OCI-M2 (cell line): ENCODE results near the gene NCBP1.

Source experiments
- DNase-seq: peaks from one replicate; lab custom pipeline; 2025; ENCODE audit not compliant: unreplicated experiment; lab: John Stamatoyannopoulos, UW

The NCBP1 gene

DNA sequence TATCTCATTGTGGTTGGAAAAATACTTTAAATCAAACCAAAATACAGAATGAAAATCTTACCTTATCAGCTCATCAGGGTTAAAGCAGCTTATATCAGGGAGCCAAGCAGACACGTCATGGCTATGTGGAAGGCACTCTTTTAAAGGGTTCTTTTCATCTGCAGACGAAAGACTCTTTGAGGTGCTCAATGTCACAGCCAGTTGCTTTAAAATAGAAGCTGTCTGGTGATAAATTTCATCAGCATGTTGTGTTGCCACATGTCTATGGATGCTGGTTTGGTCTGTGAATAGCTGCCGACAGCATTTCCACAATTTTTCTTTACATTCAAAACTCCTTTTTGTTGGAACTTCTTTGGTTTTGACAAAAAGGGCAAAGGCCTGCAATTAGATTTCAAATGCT lies 8.0 kb upstream of the NCBP1 start:
- no peak for DNase-seq

DNA sequence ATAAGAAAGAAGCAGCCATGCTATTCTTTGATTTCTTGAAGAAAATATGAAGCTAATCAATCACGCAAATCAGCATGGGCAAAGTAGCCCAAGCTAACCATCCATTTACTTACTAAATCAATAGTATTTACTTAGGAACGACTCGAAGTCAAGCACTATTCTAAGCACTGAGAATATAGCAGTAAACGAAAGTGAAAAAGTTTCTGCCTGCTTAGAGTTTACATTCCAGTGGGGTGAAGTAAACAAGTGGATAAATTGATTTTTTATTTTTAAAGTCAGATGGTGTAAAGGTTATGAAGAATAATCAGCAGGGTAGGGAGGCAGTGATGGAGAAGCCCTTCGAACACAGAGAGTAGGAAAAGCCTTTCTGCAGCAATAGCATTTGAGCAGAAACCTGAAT lies 6.0 kb upstream of the NCBP1 start:
- DNase-seq, result no peak

DNA sequence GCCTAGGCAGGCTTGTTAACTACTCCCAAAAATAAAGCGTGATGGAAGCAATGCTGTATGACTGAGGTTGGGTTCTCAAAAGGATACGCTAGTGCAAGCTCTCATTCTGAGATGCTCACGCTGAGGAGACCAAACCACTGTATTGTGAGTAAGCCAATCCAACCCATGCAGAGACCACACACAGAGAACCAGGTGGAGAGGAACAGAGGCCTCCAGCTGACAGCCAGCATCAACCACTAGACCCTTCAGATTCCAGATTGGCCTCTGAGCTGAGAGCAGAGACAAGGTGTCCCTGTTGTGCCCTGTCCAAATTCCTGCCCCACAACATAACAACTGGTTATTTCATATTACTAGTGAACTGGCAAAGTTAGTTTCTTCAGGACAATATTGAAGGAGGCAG lies 5.0 kb upstream of the NCBP1 start:
- no peak for DNase-seq

GRCh38 chr9:97629156-97629555 lies 4.5 kb upstream of the NCBP1 start:
- no peak for DNase-seq

GRCh38 chr9:97630591-97630990 lies 3.0 kb upstream of the NCBP1 start:
- no peak for DNase-seq

- DNase-seq, result no peak
Observed at GRCh38 chr9:97632248-97632984, 1.2 kb upstream of the NCBP1 start.

DNA sequence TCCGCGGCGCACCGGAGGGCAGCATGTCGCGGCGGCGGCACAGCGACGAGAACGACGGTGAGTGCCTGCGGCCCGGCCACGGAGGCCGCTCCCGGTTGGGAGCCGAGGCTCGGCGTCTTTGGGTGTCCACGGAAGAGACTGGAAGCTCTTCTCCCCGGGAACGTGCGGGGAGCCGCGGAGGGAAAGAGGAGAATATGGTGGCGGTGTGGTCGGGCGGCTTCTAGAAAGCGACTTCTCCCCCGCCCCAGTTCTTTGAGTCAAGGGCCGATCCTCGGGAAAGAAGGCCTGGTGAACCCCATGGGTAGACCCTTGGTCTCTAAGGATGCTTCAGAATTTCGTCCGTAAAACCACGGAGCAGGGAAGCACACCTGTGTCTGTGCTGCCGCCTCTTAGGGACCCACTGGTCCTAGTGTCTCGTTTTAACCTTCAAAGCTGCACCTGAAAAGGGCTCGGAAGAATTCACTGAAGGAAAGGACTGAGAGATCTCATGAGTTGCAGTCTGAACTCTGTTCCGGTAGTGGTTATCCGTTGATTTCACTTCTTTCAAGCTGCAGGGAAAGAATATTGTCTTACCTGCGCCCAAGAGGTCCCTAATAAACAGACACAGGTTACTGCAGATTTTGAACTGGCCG lies 354 bp downstream of the NCBP1 start:
- DNase-seq, result no peak

DNA sequence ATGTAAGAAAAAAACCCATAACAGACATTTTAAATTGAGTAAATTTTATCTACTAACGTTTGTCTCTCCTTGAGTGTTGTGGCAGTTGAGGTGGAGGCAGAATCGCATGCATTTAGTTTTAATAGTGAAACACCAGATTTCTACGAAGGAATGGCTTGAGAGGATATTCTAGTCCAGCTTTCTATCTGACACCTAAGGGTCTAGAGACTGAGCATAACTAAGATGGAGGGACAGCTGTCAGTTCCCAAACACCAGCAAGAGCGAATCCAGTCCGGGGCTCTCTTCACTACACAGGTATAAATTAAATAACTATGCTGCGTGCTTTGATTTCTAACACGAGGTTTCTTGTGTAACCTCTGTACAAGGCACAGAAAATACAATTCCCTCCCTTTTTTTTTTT lies 1.4 kb downstream of the NCBP1 start:
- no peak for DNase-seq

- DNase-seq, result no peak
Observed at GRCh38 chr9:97636903-97637302, 3.3 kb downstream of the NCBP1 start.

DNA sequence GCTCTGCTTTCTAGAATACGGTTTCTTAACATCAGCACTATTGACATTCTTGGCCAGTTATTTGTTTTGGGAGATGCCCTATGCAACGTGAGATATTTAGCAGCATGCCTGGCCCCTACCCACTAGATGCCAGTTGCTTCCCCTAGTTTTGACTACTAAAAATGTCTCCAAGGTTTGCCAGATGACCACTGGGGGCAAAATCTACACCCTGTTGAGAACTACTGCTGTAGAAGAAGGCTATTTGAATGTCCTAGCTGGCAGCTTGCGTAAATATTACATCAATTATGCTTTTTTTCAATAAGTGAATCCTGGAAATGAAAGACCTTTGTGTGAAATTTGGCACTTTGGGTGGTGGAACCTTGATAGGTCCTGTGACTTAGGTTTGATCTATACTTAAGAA lies 5.0 kb downstream of the NCBP1 start:
- DNase-seq, result no peak

- no peak for DNase-seq
Observed at GRCh38 chr9:97640325-97640724, 6.7 kb downstream of the NCBP1 start.

- no peak for DNase-seq
Observed at GRCh38 chr9:97645720-97646119, 12.1 kb downstream of the NCBP1 start.

DNA sequence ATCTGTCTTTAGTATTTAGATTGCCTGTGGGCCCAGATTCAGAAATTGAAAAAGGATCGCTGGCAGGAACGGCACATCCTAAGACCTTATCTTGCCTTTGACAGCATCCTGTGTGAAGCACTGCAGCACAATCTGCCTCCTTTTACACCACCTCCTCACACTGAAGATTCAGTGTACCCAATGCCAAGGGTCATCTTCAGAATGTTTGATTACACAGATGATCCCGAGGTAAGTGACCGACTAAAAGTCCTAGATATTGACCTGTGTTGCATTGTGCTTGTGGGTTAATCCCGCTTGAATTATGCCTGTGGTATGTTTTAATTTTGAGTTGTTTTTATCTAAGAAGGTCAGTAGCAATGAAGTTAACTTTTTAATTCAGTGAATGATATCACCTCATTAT lies 14.4 kb downstream of the NCBP1 start:
- DNase-seq, result no peak

DNA sequence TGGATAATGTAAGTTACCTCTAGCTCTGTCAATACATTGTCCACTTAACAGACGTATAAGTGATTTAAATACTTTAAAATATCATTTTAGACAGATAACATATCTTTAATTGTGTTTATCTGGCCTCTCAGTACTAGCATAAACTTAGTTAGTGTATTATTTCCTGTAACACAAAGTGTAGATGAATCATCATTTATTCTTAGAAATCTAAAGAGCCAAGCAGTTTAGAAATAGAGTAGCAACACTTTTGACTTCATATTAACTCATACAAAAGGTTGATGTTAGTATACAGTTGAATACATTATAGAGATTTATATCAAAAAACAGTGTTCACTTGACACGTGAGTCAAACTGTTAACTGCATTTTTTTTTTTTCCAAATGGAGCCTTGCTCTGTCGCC lies 18.0 kb downstream of the NCBP1 start:
- DNase-seq, result no peak

- DNase-seq, result no peak
Observed at GRCh38 chr9:97658707-97659106, 25.1 kb downstream of the NCBP1 start.

- DNase-seq, result no peak
Observed at GRCh38 chr9:97659771-97660170, 26.1 kb downstream of the NCBP1 start.

DNA sequence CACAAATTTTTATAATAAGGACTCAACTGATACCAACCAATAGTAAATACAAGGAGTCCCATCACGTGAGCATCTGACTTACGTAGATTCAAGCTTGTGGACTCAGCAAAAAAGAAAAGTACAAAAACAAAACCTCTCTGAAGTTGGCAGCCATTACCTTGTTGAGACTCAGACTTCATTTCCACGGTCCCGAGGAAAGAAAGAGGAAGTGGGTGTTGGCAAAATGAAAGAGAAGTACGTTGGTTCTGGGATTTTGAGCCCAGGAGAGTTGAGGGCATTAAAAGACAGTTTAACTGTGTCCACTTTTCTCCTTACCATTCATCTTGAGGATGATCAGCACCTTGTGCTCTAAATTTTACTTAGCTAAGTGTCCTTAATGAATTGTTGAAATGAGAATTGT lies 26.7 kb downstream of the NCBP1 start:
- DNase-seq, result no peak

- DNase-seq, result no peak
Observed at GRCh38 chr9:97660847-97661246, 27.2 kb downstream of the NCBP1 start.

GRCh38 chr9:97665742-97666141 lies 32.1 kb downstream of the NCBP1 start:
- DNase-seq, result no peak

- DNase-seq, result no peak
Observed at GRCh38 chr9:97666907-97667686, 33.5 kb downstream of the NCBP1 start.

GRCh38 chr9:97668485-97668884 lies 34.9 kb downstream of the NCBP1 start:
- no peak for DNase-seq

DNA sequence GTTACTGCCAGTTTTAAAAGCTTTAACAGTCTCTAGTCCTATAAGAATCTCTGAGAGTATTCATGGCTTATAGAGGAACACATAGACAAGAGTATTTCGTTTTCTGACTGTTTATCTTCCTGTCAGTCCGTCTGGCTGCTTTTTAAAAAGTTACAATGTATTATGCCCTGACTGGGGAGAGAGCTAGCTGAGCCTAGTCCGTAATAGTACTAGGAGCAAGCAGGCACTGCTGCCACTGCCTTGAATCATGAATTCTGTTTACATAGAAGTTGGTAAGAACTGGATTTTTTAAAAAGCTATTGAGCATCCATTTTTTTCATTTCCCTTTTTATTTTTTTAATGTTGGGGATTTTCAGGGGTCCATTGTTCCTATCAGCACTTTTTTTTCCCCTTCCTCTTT lies 37.0 kb downstream of the NCBP1 start:
- no peak for DNase-seq
